ENCODE measurements around the gene GYG2. TPM values are rescaled to one million over a fixed set of nuclear protein-coding genes. Genes with fewer than 3 reads are reported as not detected.
"Not testable (repeated sequence)": the region's sequence is repeated elsewhere in the genome, so short reads cannot be mapped to it uniquely, and the experiment has no call there.

The GYG2 gene
- total RNA-seq, 1 donor from 2014 or later = 0.26 TPM

GRCh38 chrX:2784026-2784425 lies 44.7 kb upstream of the GYG2 start:
- FAIRE-seq (no peak), DNase-seq (ENCODE audit: low read depth) (no peak)
- TF ChIP-seq, protein P1, sequence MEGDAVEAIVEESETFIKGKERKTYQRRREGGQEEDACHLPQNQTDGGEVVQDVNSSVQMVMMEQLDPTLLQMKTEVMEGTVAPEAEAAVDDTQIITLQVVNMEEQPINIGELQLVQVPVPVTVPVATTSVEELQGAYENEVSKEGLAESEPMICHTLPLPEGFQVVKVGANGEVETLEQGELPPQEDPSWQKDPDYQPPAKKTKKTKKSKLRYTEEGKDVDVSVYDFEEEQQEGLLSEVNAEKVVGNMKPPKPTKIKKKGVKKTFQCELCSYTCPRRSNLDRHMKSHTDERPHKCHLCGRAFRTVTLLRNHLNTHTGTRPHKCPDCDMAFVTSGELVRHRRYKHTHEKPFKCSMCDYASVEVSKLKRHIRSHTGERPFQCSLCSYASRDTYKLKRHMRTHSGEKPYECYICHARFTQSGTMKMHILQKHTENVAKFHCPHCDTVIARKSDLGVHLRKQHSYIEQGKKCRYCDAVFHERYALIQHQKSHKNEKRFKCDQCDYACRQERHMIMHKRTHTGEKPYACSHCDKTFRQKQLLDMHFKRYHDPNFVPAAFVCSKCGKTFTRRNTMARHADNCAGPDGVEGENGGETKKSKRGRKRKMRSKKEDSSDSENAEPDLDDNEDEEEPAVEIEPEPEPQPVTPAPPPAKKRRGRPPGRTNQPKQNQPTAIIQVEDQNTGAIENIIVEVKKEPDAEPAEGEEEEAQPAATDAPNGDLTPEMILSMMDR (IDR thresholded peaks at IDR 0.05; ENCODE audit: insufficient read depth, low read length, severe bottlenecking) = no peak

DNA sequence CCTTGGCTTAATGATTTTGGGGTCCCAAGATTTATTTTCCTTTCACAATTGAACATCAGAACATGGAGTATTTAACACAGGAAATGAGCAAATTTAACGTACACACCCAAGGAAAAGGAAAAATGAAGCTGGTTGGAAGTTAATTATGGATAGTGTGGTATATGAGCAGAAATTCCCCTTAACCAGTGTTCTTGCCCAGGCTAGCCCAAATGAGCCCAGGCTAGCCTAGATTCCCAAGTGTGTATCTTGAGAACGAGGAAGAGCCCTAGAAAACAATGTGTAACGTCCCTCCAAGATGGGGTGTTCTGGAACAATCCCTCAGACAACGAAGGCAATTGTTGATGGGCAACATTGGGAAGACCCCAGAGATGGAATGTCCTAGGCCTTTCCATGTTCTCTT lies 43.2 kb upstream of the GYG2 start:
- TF ChIP-seq, protein P1 (IDR thresholded peaks at IDR 0.05; ENCODE audit: insufficient read depth, low read length, severe bottlenecking) = no peak
- Histone ChIP-seq H3K27me3 (ENCODE audit: control insufficient read depth, insufficient read depth, low read length) (no peaks in the 10 kb centered on the region), H3K4me3 (ENCODE audit: low read depth, low read length) (no peak overlapping the region), H3K36me3 (ENCODE audit: control insufficient read depth, insufficient read depth, low read length) (no peaks in the 10 kb centered on the region)
- DNase-seq (ENCODE audit: low read depth) (peak; percentile 27), FAIRE-seq (no peak)

More at GRCh38 chrX:2784026-2784425, 44.7 kb upstream of the GYG2 start:
- Histone ChIP-seq H3K27me3 (ENCODE audit: control insufficient read depth, insufficient read depth, low read length) (no peaks in the 10 kb centered on the region), H3K4me3 (ENCODE audit: low read depth, low read length) (no peak overlapping the region), H3K36me3 (ENCODE audit: control insufficient read depth, insufficient read depth, low read length) (no peaks in the 10 kb centered on the region)

DNA sequence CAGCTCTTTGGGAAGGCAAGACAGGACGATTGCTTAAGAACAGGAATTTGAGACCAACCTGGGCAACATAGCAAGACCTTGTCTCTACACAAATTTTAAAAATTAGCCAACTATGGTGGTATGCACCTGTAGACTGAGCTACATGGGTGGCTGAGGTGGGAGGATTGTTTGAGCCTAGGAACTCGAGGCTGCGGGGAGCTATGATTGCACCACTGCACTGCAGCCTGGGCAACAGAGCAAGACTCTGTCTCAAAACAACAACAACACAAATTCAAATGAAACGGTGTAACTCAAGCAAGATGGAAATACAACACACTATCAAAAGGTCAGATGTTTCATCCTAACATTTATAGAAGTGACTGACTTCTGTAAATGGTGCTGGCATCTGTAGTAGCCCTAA lies 39.8 kb upstream of the GYG2 start:
- DNase-seq (ENCODE audit: low read depth) (no peak), FAIRE-seq (no peak)
- Histone ChIP-seq H3K36me3 (ENCODE audit: control insufficient read depth, insufficient read depth, low read length) (no peaks in the 10 kb centered on the region), H3K27me3 (ENCODE audit: control insufficient read depth, insufficient read depth, low read length) (no peaks in the 10 kb centered on the region), H3K4me3 (ENCODE audit: low read depth, low read length) (no peak overlapping the region)
- TF ChIP-seq, protein P1 (IDR thresholded peaks at IDR 0.05; ENCODE audit: insufficient read depth, low read length, severe bottlenecking) = no peak

GRCh38 chrX:2789569-2789968 lies 39.2 kb upstream of the GYG2 start:
- Histone ChIP-seq H3K27me3 (ENCODE audit: control insufficient read depth, insufficient read depth, low read length) (no peaks in the 10 kb centered on the region), H3K4me3 (ENCODE audit: low read depth, low read length) (no peak overlapping the region), H3K36me3 (ENCODE audit: control insufficient read depth, insufficient read depth, low read length) (no peaks in the 10 kb centered on the region)
- TF ChIP-seq, protein P1 (IDR thresholded peaks at IDR 0.05; ENCODE audit: insufficient read depth, low read length, severe bottlenecking) = no peak
- FAIRE-seq (no peak), DNase-seq (ENCODE audit: low read depth) (no peak)

- no peak overlapping the region for H3K4me3 ChIP-seq (ENCODE audit: low read depth, low read length)
- no peaks in the 10 kb centered on the region for H3K27me3 ChIP-seq (ENCODE audit: control insufficient read depth, insufficient read depth, low read length)
- DNase-seq (ENCODE audit: low read depth) = no peak
- TF ChIP-seq, protein P1 (IDR thresholded peaks at IDR 0.05; ENCODE audit: insufficient read depth, low read length, severe bottlenecking) = no peak
- no peaks in the 10 kb centered on the region for H3K36me3 ChIP-seq (ENCODE audit: control insufficient read depth, insufficient read depth, low read length)
- no peak for FAIRE-seq
Observed at GRCh38 chrX:2793752-2794151, 35.0 kb upstream of the GYG2 start.

DNA sequence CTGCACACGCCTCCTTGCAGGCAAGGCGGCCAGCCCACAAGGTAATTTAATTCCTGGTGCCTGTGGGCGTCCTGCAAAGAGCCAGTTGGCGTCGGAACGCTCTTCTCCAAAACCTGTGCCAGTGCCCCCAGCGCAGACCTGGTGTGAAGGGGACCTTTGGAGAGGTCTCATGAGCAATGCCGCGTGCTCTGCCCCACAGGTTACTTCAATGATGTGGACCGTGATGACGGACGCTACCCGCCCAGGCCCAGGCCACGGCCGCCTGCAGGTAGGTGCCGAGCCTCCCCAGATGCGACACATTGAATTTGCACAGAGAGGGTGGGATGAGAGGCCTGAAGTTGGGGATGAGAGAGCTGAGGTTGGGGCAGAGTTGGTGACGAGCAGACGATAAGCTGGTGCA lies 34.4 kb upstream of the GYG2 start:
- Histone ChIP-seq H3K36me3 (ENCODE audit: control insufficient read depth, insufficient read depth, low read length) (no peaks in the 10 kb centered on the region), H3K4me3 (ENCODE audit: low read depth, low read length) (no peak overlapping the region), H3K27me3 (ENCODE audit: control insufficient read depth, insufficient read depth, low read length) (no peaks in the 10 kb centered on the region)
- TF ChIP-seq, protein P1 (IDR thresholded peaks at IDR 0.05; ENCODE audit: insufficient read depth, low read length, severe bottlenecking) = no peak
- no peak for FAIRE-seq
- DNase-seq (ENCODE audit: low read depth) = no peak

DNA sequence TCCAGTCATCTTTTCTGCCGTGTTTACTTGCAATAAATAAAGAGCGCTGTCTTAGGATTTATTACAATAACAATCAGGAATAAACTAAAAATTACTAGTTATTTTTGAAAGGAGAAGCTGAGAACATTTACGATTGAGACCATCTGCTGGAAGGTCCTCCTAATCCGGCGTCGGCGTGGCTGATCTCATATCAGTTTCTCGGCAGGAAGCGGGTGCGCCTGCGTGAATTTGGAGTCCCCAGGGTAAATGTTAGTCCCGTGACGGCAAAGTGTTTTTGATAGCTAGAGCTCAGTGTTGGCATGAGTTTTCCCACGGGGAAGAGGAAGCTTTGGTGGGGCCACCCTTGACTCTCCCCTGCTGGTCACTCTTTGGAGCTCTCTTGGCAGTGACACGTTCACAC lies 31.9 kb upstream of the GYG2 start:
- not testable (repeated sequence) for H3K27me3 ChIP-seq (ENCODE audit: control insufficient read depth, insufficient read depth, low read length); FAIRE-seq; H3K4me3 ChIP-seq (ENCODE audit: low read depth, low read length); DNase-seq (ENCODE audit: low read depth); H3K36me3 ChIP-seq (ENCODE audit: control insufficient read depth, insufficient read depth, low read length)
